NCI-H526 (cell line): ENCODE results near the gene ADH6.
"Not testable (repeated sequence)": the region's sequence is repeated elsewhere in the genome, so short reads cannot be mapped to it uniquely, and the experiment has no call there.

Source experiments
- DNase-seq, 2 experiments: peaks; one replicate each; lab custom pipeline; 2025; lab: John Stamatoyannopoulos, UW

Gene ADH6

DNA sequence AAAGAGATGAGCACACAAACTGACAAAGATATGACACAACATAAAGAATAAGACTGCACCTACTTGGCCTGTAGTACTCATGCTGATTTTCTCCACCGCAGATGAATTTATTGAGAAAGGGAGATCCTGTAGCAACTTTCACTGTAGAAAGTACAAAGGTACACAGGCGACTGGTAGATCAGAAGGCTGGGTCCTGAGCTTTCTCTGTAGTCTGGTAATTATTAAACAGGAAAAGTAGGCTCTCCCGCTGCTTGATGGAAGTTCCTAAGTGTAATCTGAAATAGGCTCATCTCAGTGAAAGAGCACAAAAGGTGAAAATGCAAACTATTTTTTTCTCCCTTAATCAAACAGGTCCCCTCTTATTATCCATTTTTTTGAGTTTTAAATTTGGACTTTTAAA is at the start of gene ADH6:
TSS of gene ADH6 (minus strand) at position 175 of the 400 bp plus-strand sequence. CDS start at position 81, 94 bp downstream.
- no peak for DNase-seq

DNA sequence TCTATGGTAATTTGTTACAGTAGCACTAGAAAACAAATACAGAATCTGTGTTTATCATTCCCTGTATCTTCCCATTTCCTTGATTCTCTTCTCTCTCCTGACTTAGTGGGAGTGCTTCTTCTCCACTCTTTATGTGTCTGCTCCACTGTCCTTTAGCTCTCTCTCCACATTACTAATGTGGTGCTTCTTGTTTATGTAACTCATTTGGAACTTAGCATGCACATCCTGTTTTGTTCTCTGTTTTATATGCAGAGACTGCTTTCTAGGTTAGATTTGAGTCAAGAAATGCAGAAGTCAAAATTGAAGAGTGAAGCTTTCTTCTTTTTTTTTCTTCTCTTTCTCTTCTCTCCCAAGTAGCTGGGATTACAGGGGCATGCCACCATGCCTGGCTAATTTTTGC is 45.9 kb upstream of the ADH6 start:
- DNase-seq: no peak

DNA sequence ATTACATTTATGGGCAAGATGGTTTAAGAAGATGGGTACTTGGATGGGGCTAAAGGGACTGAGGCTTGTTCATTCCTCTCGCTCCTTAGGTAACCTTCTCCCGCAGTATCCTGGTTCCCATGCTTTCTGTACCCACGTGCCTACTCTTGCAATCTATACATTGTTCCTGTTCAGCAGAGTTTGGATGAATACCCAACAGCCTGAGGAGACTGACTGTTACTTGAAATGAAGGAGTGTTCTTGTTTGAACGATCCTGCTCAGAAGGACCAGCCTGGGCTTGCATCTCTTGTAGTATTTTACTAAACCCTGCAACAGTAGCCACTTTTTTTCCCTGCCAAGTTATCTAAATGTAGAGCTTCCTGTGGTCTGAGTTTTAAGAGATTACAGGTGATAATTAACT is 33.7 kb upstream of the ADH6 start:
- DNase-seq: no peak

- DNase-seq: no peak
Measured at GRCh38 chr4:99248714-99249113, 29.7 kb upstream of the ADH6 start.

DNA sequence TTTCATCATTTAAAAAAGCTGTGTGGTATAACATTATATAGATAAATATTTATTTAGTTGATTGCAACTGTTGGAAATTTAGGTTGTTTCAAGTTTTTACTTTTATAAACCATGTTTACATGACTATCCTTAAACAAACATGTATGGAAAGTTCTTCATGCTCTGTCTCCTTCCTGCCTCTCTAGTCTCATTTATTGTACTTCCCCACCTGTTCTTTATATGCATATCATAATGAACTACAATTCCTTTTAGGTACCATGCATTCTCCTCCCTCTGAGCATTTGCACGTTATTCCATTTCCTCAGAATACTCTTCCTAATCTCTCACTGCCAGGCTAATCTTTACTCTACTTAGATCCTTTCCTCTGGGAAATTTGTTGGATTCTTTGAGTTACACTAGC is 16.9 kb upstream of the ADH6 start:
- DNase-seq: no peak

GRCh38 chr4:99234331-99235010 is 15.4 kb upstream of the ADH6 start:
- DNase-seq: no peak

- not testable (repeated sequence) for DNase-seq
Measured at GRCh38 chr4:99233397-99233796, 14.4 kb upstream of the ADH6 start.

DNA sequence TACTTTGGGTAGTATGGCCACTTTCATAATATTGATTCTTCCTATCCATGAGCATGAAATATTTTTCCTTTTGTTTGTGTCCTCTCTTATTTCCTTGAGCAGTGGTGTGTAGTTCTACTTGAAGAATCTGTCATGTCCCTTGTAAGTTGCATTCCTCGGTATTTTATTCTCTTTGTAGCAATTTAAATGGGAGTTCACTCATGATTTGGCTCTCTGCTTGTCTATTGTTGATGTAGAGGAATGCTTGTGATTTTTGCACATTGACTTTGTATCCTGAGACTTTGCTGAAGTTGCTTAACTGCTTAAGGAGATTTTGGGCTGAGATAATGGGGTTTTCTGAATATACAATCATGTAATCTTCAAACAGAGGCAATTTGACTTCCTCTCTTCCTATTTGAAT is 9.7 kb upstream of the ADH6 start:
- DNase-seq: not testable (repeated sequence)

DNA sequence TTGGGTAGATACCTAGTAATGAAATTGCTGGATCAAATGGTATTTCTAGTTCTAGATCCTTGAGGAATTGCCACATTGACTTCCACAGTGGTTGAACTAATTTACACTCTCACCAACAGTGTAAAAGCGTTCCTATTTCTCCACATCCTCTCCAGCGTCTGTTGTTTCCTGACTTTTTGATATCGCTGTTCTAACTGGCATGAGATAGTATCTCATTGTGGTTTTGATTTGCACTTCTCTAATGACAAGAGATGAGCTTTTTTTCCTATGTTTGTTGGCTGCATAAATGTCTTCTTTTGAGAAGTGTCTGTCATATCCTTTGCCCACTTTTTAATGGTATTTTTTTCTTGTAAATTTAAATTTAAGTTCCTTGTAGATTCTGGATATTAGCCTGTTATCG is 8.6 kb upstream of the ADH6 start:
- not testable (repeated sequence) for DNase-seq

DNA sequence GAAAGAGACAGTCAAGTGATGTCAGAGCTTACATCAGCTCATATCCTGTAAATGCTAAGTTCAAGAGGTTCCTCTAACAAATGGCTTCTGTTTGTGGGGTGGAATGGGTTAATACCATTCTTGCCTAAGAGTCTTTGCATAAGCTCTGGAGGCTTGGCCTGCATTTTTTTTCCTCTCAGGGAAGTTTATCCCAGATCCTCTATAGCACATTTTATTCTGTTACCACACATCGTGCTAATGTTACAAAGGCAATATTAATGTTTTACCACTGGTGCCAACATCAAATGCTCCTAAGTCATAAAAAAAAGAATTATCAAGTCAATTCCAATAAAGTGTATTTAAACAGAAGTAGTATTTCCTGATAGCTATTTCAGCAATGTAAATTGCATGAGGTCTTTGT is 2.9 kb upstream of the ADH6 start:
- DNase-seq: no peak

GRCh38 chr4:99219479-99219878 is 433 bp upstream of the ADH6 start:
- DNase-seq: no peak

DNA sequence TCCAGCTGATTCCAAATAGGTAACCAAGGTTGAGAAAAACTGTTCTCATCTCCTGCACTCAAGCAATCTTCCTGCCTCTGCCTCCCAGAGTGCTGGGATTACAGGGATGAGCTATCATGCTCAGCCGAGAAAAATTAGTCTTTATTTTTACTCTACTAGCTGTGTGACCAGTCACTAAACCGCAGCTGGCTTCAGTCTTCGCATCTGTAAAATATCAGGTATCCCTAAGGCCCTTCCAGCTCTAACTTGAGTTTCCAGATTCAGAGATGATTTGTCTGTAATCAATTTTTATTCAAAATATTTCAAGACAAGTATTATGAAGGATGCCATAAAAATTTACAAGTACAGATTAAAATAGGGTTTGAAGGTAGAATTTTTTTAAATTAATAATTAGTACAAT is 3.5 kb downstream of the ADH6 start:
- no peak for DNase-seq

DNA sequence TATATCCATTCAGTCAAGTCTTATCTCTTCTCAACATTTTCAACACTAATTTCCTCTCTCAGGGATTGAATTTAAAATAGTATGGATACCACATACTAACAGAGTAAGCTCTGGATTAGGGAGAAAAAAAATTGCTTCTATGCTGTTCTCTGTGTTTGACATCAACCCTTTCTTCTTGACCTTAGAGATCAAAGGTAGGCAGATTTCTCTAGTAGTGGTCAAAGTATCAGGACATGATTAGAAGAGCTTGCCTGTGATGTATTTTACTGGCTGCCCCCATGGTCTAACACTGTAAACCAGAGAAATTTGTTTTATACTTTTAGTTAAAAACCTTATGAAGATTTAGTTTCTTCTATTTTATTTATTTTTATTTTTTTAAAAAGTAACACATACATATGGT is 8.3 kb downstream of the ADH6 start:
- no peak for DNase-seq

DNA sequence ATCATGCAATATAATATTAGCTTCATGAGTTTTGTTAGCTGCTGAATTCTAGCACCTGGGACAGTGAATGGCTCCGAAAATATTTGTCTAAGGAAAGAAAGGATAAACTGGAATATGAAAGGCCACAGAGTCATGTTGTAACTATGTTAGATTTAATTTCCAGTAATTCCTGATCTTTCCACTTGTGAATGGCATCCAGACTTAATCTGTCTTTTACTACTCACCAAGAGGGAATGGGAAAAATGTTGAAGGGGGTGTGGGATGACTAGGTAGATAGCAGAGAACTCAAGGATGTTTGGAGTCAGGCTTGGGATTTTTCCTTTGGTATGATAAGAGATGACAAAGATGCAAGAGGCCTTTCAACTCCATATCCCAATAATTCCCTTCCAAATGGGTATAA is 9.4 kb downstream of the ADH6 start:
- DNase-seq: no peak

DNA sequence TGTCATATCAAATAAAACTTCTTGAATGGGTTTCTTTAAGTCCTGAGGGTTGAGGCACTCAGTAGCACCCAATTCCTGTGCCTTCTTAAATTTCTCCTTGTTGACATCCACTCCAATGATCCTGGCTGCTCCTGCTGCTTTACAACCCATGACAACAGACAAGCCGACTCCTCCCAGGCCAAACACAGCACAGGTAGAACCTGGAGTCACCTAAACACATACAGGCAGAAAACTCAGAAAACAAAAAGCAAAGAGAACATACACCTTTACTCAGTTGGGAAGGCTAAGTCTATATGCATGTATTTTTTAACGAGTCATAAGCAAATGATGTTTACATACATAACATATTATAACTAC is 10.3 kb downstream of the ADH6 start:
- DNase-seq: no peak

- DNase-seq: no peak
Measured at GRCh38 chr4:99207911-99208718, 10.9 kb downstream of the ADH6 start.

DNA sequence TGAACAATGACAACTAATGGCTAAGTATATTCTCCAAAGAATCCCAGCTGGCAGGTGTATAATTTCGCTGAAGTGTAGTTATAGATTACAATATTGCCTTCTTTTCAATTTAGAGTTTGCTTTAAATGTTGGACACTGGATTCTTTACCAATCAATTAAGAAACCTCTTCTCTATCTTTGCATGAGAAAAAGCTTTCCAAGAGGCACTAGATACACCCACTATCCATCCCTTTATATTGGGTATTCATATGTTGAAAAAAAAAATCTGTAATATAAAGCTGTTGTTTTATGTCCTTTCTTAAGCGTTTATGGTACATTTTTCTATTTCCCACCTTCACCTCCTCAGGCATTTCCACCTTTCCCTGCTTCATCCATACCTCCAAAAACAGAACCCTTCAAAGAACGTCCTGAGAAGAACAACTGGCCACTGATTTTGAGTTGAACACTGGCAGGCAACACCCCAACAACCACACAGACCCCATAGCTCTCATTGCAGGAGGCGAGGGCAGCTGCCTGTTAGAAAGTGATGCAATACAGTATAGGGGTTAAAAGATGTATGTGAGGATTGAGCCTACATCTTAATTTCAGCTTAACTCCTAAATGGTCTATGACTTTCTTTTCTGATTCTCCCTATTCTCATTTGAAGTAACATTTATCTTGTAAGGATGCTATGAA is 11.8 kb downstream of the ADH6 start:
- DNase-seq: no peak

DNA sequence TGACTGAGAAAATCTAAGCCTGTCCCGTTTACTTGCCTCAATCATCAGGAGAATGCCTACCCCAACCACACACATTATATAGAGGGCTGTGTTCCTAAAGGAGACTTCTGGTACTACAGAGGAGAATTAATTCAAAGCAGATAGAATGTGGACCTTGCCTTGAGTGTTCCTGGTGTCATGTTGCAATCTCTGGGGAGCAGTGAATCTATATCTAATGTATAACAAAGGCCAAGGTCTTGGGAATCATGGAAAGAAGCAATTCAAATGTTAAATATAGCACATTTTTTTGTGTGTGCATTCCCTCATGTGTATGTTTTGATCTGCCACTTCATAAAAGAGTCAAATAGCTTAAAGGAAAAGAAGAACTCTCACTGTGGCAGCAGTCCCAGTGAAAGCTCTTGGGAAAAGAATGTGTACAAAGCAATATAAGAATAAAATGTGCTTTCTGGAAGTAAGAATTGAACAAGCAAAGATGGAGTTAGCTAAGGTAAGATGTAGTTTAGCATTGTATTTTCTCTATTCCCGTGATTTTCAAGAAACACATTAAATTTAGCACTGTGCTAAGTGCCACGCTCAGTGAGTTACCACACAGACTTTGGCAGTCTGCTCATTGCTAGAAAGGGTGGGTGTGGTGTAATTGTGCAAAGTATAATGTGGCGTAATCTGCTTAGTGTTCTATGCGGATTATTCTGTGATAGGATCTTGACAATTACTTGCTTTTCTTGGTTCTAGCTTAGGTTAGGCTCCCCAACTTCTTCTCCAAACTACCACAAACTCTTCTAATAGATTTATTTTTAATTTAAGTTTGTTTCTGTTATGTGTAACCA is 13.7 kb downstream of the ADH6 start:
- DNase-seq: peak; percentile 75 to 84

DNA sequence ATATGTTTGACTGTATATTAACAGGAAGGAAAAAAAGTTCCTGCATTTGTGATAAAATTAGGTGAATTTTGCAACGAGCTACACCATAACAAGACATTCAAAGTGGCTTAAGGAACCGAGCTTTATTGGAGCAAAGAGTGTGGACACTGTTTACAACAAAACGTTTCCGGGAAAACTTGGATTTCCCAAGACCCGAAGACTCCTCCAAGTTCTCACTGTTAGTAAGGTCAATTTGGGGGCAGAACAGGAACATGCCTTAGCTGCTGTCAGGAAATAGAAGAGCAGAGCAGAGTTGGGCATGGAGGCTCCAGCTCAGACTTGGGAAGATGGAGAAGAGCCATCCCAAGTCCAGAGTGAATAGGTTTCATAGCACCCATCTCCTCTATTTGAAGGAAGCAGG is 16.5 kb downstream of the ADH6 start:
- DNase-seq: no peak

GRCh38 chr4:99202094-99202493 is 17.0 kb downstream of the ADH6 start:
- DNase-seq: no peak

GRCh38 chr4:99201690-99202089 is 17.4 kb downstream of the ADH6 start:
- DNase-seq: no peak

- no peak for DNase-seq
Measured at GRCh38 chr4:99200138-99200537, 18.9 kb downstream of the ADH6 start.
